Body of pancreas (tissue), 4 donors: ENCODE data around the gene DKK3. TPM values are rescaled to one million over a fixed set of nuclear protein-coding genes. Genes with fewer than 3 reads are reported as not detected.

Source experiments
- ATAC-seq: fragments of 150-250 bp; one replicate; pipeline ENCODE4 v1.9.1; 2016
- DNase-seq, 4 donors: peaks; one replicate each; pipeline ENCODE4 v3.0.0-alpha.2; 2019
- H3K27ac ChIP-seq, 4 donors: fragments of 200-600 bp; sonication (generic); 1 replicate in 3 of 4; 2 replicates in 1 of 4; pipeline versions ENCODE4 v1.5.1 to v1.6.1; 2016 to 2019; ENCODE audit warnings: mild to moderate bottlenecking in 1 of 4, mixed read lengths in 1 of 4, moderate library complexity in 1 of 4
- H3K27me3 ChIP-seq, 2 donors: fragments of 200-600 bp; sonication (generic); one replicate each; pipeline ENCODE4 v1.6.0; 2016; ENCODE audit warnings: mild to moderate bottlenecking in 1 of 2
- H3K36me3 ChIP-seq, 2 donors: fragments of 200-600 bp; sonication (generic); replicated peaks in 1 of 2; 2 replicates each; pipeline ENCODE4 v1.5.1; 2016; ENCODE audit warnings: low read depth in 2 of 2; ENCODE audit not compliant: insufficient read depth in 1 of 2
- H3K4me1 ChIP-seq: fragments of 200-600 bp; sonication (generic); one replicate; pipeline ENCODE4 v1.6.0; 2016
- H3K4me3 ChIP-seq, 2 donors: fragments of 200-600 bp; sonication (generic); 1 replicate in 1 of 2; 2 replicates in 1 of 2; pipeline ENCODE4 v1.5.1; 2016 to 2019
- H3K9me3 ChIP-seq, 3 donors: fragments of 200-600 bp; sonication (generic); 1 replicate in 2 of 3; 2 replicates in 1 of 3; pipeline ENCODE4 v1.5.1; 2016
- POLR2A ChIP-seq, 3 donors: fragments of 450-650 bp; IDR thresholded peaks; one replicate each; pipeline ENCODE4 v1.6.1; 2016; ENCODE audit warnings: antibody characterized with exemption in 3 of 3, mild to moderate bottlenecking in 2 of 3
- WGBS, 2 donors: methylation state at CpG; one replicate each; pipeline ENCODE4 v1.1.5; 2017; 5-methylcytosine and 5-hydroxymethylcytosine counted together
- intact Hi-C: fragments of 100-400 bp; cut with DNase I; formaldehyde crosslinking; loops from one replicate; pipeline ENCODE4 v1.15.1; 2023
- total RNA-seq, 2 donors: library from RNA; depleted of rRNA; stranded (reverse); fragments of >200 nt; gene quantifications; one replicate each; pipeline ENCODE4 v1.1.0, GENCODE V29; 2016
- TF ChIP-seq, protein P1 (sequence below), 7 experiments: fragments of 450-650 bp in 4 of 7; fragments of 200-600 bp in 3 of 7; sonication (generic) in 3 of 7; IDR thresholded peaks; one replicate each; pipeline ENCODE4 v1.5.1; 2016 to 2019; ENCODE audit warnings: antibody characterized with exemption in 7 of 7

Gene DKK3
- total RNA-seq, 2 donors from 2014 or later: 14.5 to 25.9 TPM

DNA sequence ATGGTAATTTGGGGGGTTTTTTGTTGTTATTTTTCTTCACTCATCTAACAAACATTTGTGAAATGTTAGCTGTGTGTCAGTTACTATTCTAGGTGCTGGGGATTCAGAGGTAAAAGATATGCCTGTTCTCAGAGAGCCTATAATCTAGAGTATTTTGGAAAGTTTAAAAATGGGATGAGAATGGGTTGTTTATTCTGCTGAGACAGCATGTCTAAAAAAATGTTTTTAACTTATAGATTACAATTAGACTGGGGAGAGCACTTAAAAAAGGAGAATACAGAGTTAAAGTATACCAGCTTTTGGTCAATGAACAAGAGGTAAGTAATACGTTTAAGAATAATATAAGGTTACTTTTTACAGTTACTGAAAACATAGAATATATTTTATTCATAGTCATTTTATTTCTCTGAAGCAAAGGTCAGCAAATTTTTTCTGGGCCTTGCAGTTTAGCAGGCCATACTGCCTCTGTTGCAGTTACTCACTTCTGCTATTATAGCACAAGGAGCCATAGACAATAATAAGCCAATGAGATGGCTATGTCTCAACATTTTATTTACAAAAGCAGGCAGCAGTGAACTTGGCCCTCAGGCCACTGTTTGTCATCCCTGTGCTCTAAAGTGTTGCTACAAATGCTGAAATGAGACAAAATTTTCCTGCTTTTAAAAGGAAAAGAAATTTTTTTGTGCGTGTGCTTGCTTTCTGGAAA is 60.0 kb downstream of the DKK3 start:
- TF ChIP-seq, protein P1, sequence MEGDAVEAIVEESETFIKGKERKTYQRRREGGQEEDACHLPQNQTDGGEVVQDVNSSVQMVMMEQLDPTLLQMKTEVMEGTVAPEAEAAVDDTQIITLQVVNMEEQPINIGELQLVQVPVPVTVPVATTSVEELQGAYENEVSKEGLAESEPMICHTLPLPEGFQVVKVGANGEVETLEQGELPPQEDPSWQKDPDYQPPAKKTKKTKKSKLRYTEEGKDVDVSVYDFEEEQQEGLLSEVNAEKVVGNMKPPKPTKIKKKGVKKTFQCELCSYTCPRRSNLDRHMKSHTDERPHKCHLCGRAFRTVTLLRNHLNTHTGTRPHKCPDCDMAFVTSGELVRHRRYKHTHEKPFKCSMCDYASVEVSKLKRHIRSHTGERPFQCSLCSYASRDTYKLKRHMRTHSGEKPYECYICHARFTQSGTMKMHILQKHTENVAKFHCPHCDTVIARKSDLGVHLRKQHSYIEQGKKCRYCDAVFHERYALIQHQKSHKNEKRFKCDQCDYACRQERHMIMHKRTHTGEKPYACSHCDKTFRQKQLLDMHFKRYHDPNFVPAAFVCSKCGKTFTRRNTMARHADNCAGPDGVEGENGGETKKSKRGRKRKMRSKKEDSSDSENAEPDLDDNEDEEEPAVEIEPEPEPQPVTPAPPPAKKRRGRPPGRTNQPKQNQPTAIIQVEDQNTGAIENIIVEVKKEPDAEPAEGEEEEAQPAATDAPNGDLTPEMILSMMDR (IDR thresholded peaks at IDR 0.05): no peak
- TF ChIP-seq POLR2A (IDR thresholded peaks at IDR 0.05): no peak
- no peak overlapping the region for H3K27ac ChIP-seq
- 87 to 88% methylated on average over 2 of the region's 2 CpGs for WGBS, 2 donors
- intact Hi-C loops: no loop called here
- no peaks in the 10 kb centered on the region for H3K4me1 ChIP-seq
- ATAC-seq: no peak
- no peaks in the 10 kb centered on the region for H3K27me3 ChIP-seq
- no peak overlapping the region for H3K4me3 ChIP-seq
- H3K36me3 ChIP-seq: peaks cover 0 to 15% of the 10 kb centered on the region in 2 donors
- DNase-seq: no peak
- no peaks in the 10 kb centered on the region for H3K9me3 ChIP-seq

DNA sequence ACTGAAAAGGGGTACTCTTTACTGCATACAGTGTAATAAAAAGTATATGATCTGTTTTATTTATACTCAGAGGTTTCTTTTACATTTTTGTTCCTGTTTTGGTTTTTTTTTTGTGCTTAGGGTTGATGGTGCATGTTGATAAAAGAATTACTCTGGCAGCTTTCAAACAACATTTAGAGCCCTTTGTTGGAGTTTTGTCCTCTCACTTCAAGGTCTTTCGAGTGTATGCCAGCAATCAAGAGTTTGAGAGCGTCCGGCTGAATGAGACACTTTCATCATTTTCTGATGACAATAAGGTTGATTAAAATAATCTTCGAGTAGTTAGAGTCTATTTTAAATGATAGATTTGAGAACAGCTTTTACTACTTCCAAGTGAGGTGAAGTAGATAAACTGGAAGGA is 60.6 kb downstream of the DKK3 start:
- Histone ChIP-seq H3K36me3 (peaks cover 0 to 15% of the 10 kb centered on the region in 2 donors), H3K4me3 (no peak overlapping the region), H3K27ac (no peak overlapping the region), H3K27me3 (no peaks in the 10 kb centered on the region), H3K4me1 (no peaks in the 10 kb centered on the region), H3K9me3 (no peaks in the 10 kb centered on the region)
- DNase-seq (no peak), ATAC-seq (no peak)
- TF ChIP-seq, protein P1 (IDR thresholded peaks at IDR 0.05): no peak
- no peak for TF ChIP-seq POLR2A (IDR thresholded peaks at IDR 0.05)
- intact Hi-C loops: no loop called here
- 58 to 61% methylated on average over 4 of the region's 4 CpGs for WGBS, 2 donors

DNA sequence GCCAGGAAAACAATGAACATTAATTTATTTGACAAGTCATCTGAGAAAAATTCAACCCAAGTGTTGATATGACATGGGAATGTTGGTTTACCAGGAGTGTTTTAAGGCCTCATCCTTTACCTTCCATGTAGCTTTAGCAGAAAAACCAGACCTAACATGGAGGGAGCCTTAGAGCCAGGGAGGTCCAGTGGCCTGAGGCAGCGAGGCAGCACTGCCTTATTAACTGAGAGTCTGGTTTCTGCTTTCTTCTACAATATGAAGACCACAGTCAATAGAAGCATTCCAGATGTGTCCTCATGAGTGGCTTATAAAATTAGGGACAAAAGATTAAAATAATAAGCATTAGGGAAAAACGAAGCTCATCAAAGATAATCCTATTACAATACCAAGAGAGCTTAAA is 61.5 kb downstream of the DKK3 start:
- H3K4me3 ChIP-seq: no peak overlapping the region
- TF ChIP-seq, protein P1 (IDR thresholded peaks at IDR 0.05): no peak
- no peak for TF ChIP-seq POLR2A (IDR thresholded peaks at IDR 0.05)
- no peaks in the 10 kb centered on the region for H3K4me1 ChIP-seq
- peaks cover 0 to 20% of the 10 kb centered on the region in 2 donors for H3K36me3 ChIP-seq
- ATAC-seq: no peak
- no peak overlapping the region for H3K27ac ChIP-seq
- no peak for DNase-seq
- 92 to 94% methylated on average over 2 of the region's 2 CpGs for whole genome bisulfite sequencing, 2 donors
- H3K27me3 ChIP-seq: no peaks in the 10 kb centered on the region
- intact Hi-C loops: no loop called here
- H3K9me3 ChIP-seq: no peaks in the 10 kb centered on the region

DNA sequence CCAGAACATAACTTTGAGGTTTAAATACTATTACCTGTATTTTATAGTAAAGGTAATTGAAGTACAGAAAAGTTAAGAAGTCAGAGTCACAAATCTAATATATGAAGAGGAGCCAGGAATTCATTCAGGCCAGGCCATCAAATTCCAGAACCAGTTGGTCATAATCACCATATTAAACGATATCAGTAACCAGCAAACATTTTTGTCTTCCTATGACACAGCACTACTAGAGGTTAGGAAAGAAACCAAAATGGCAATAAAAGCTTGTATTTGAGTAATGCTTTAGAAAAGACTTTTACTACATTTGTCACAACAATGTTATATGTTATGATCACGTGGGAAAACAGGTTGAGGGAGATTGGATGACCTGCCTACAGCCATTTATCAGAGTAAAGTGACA is 62.2 kb downstream of the DKK3 start:
- intact Hi-C loops: no loop called here

More for the DNA sequence above, 62.2 kb downstream of the DKK3 start:
- DNase-seq (no peak), ATAC-seq (no peak)
- Histone ChIP-seq H3K27ac (no peak overlapping the region), H3K4me3 (no peak overlapping the region), H3K4me1 (no peaks in the 10 kb centered on the region), H3K27me3 (no peaks in the 10 kb centered on the region), H3K36me3 (peaks cover 0 to 18% of the 10 kb centered on the region in 2 donors), H3K9me3 (no peaks in the 10 kb centered on the region)
- TF ChIP-seq POLR2A (IDR thresholded peaks at IDR 0.05): no peak
- TF ChIP-seq, protein P1 (IDR thresholded peaks at IDR 0.05): no peak
- WGBS, 2 donors: 75 to 77% methylated on average over 2 of the region's 2 CpGs
